COLO829 (cell line): ENCODE results near the gene NTN4.
"Not testable (repeated sequence)": the region's sequence is repeated elsewhere in the genome, so short reads cannot be mapped to it uniquely, and the experiment has no call there.

Source experiments
- DNase-seq: peaks from one replicate; pipeline ENCODE4 v3.0.0; 2012; ENCODE audit warnings: low spot score

The NTN4 gene

DNA sequence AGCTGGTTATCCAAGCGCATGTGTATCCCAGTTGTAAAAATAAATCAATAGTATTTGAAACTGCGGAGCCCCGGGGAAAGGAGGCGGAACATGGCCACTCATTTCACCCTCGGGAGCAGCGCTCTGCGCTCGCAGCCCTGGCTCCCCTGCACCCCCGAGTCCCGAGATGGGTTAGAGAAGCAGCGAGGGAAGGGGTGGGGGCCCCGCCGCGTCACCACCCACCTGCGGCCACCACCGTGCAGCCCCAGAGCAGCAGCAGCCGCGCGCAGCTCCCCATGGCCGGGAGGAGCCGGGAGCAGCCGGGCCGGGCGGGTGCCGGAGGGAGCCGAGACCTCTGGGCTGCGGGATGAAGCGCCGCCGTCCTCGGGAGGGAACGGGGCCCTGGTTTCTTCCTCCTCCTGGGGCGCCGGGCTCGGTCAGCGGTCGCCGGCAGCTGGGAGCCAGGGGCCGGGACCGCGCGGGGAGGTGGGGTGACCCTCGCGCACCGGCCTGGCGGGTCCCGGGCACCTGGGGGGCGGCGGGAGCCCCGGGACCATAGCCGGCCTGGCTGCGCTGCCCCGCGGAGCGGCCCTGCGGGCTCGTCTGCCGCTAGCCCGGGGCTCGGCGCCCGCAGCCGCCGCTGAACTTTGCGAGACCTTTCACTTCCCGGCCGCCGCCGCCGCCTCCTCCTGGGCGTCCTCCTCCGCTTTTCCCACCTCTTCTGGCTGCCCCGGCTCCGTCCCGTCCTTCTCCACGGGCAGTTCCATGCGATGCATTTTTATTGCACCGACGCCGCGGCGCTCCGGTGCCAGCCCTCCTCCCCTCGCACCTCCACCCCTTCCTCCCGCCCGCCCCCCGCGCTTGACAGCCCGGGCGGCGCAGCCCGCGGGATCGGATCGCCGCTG, at the start of gene NTN4:
Gene NTN4, minus strand, starts transcription at position 732 of the 884 bp plus-strand sequence. Its CDS starts 455 bp downstream, at position 277.
- DNase-seq, result no peak

DNA sequence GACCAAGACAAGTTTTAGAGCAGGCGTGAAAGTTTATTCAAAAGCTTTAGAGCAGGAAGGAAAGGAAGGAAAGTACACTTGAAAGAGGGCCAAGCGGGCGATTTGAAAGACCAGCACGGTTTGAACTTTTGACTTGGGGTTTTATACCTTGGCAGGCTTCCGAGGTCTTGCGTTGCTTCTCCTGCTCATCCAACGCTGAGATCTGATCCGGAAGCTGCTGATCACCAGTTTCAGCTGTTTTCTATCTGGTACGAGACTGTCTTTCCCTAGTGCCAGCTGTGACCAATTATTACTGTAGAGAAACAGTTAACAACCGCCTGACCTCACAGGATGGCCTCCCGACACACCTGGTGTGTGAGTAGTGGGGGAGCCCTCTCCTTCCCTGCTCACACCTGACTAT, 47.6 kb upstream of the NTN4 start:
- DNase-seq, result no peak

DNA sequence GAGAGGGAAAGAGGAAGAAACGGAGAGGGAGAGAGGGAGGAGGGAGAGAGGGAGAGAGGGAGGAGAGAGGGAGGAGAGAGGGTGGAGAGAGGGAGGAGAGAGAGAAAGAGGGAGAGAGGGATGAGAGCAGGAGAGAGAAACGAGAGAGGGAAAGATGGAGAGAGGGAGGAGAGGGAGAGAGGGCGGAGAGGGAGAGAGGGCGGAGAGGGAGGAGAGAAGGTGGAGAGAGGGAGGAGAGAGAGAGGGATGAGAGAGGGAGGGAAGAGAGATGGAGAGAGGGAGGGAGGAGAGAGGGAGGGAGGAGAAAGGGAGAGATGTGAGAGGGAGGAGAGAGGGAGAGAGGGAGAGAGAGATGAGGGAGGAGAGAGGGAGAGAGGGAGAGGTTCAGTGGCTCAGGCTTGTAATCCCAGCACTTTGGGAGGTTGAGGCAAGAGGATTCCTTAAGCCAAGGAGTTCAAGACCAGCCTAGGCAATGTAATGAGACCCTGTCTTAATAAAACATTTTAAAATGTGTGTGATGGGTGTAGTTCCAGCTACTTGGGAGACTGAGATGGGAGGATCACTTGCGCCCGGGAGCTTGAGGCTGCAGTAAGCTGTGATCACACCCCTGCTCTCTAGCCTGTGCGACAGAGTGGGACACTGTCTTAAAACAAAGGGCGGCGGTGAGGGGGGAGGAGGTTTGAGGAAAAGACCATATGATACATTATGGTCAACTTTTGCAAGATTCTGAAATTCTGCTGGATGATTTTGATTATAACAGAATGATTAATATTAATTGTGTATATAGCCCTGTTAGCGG, 46.9 kb upstream of the NTN4 start:
- DNase-seq, result no peak

DNA sequence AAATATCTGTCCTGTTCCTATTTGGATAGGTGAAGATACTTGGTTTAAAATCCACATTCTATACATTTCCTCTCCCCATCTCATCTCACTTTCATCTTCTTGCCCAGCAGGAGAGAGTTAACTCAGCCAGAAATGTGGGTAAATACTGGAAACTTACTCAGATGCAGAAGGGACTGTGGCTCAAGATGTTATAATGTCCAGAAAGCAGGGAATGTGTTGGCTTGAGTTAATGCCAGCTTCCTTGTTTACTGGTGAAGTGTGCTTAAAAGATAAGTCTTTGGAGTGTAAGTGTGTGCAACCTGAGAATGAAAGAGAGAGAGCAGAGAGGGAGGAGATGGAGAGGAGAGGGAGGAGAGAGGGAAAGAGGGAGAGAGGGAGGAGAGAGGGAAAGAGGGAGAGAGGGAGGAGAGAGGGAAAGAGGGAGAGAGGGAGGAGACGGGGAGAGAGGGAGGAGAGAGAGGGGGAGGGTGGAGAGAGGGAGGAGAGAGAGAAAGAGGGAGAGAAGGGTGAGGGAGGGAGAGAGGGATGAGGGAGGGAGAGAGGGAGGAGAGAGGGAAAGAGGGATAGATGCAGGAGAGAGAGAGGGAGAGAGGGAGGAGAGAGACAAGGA, 46.2 kb upstream of the NTN4 start:
- DNase-seq, result no peak

DNA sequence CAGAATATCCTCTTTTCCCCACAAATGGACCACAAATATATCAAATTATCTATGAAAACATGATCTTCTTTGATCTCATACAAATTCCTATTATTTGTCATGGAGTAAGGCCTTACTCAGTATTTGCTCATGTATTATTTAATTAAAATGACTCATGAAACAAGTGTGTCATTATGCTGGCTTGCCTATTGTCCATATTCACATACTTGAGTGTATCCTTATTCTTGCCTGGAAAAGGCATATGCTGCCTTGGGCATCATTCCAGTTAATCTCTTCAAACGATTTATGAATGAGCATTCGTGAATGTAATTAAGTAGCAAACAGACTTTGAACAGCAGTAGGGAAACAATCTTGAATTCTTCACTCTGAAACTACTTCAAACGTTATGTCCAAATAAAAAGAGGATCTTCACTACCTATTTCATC, 45.6 kb upstream of the NTN4 start:
- peak; percentile 61 for DNase-seq

DNA sequence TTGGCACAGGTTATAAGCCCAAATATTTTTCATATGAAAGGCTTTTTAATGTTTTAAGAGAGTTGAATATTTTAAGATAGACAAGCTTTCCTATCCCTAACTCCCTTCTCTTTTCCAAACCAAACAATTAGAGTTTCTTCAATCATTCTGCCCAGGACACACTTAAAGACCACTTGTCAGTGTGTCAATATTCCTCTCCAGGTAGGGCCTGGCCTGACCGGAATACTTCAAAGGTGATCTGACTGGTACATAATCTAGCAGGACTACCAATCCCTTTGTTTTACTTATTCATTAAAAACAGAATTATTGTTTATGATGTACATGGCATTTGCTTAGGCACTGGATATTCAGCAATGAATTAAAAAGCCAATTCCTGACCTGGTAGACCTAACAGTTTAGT, 44.0 kb upstream of the NTN4 start:
- DNase-seq, result no peak

DNA sequence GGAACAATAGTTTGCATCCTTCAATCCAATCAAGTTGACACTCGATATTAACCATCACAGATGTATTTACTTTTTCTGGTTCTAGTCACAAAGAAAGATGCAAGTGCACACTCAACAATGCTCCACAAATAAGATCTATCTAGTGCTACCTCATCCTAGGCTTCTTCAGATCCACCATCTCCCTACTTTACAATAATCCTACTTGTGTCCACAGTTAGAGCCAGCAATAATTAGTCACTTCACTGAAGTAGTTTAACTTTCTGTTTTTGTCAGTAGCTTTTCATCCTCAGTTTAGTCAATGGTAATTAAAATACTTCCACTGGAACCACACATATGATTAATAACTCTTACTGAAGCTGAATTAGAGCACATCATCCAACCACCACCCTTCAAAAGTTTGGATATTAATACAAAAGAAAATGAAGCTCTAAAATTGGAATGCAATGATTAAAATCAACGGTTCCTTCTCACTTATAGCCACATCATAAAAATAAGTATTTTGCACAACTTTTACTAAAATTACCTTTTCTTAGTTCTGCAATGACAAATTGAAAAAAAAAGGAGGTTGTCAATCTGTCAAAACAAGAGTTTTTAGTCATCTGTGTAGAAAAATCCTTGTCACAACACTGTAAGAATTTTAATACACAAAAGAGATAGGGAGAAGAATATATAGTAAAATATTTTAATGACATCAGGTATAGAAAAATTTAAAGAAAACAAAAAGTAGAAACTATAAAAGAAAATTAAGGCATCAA, 39.9 kb upstream of the NTN4 start:
- DNase-seq, result no peak

DNA sequence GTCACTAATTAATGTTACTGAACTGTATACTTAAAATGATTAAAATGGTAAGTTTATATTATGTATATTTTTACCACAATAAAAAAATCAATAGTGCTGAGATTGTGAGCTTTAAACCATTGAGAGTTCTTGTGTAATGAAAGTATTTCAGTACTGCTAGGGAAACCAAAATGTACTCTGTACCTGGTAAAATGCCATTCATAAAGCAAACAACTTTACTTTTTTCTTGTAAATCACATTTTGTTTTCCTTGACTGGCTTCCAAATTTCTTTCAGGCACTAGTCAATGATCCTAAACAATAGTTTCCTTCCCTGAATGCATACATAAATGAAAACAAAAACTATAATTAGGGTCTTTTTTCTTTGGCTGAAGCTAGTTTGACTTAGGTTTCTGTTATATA, 38.8 kb upstream of the NTN4 start:
- no peak for DNase-seq

DNA sequence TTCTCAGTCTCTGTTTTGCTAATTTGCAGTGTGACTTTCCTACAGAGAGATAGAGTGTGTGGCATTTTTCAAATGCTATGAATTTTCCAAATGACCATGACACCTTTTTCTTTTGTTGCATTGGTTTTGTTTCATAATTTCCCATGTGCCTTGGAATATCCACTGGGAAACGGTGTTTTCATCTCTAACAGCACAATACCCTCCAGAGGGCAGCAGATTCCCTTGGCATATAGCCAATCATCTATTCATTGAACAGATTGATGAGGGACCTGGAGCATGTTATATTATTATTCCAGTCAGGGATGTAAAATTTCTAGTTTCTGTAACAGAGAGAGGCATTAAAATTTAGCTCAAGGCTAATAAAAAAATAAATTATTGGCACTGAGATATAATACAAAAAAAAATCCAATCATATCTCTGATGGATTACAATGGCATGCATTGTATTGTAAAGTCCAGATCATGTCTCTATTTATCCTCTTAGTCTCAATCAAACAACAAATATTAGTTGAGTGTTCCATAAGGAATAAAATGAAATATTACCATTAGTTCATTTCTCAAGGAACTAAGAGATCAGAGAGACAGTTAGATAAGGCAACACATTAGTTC, 29.6 kb upstream of the NTN4 start:
- peak; percentile 64 for DNase-seq

DNA sequence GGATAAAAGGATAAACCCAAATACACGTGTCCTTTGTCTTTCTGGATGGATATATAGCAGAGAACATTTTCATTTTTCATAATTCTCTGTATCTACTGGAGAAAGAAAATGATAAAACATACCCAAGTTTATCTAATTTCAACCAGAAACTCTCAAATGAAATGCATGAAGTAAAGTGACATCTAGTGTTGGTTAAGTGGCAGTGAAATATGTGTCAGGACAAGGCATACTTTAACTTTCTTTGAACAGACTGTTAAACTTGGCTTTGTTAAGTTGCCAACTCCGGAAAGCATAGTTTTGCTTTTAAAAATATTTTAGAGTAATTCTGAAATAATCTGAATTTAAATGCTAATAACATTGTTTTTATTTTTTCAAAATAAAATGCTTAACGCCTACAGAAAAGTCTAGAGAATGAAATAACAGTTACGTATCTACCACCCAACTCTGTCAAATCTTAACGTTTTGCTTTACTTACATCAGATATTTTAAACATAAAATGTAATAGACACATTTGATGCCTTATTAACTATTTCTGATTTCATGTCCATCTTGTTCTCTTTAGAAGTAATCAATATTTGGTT, 25.2 kb upstream of the NTN4 start:
- DNase-seq, result peak; percentile 44

DNA sequence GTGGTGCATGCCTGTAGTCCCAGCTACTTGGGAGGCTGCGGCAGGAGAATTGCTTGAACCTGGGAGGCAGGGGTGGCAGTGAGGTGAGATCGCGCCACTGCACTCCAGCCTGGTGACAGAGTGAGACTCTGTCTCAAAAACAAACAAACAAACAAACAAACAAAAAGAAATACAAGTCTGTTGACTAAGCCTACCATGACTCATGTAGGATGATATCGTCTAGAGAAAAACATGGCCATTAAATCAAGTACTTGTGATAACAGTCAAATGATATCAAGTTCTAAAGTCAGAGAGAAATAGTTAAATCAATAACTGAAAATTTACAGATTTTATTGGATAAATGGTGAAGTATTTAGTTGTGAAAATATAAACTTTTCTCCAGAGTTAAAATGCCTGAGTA, 21.6 kb upstream of the NTN4 start:
- not testable (repeated sequence) for DNase-seq

DNA sequence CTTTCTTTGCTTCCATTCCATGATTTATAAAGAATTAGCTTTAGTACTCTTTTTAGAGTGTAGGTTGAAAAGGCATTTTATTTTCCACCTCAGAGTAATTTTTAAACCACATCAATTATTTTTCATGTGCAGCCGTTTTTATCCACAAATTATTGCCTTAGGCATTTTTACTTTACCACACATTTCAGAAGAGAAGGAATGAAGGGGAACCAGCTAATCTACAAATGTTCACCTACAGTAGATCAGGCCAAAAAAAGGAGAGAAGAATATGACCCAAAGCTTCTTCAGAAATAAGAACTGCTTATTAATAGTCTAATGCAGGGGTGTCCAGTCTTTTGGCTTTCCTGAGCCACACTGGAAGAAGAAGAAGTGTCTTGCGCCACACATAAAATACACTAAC, 19.8 kb upstream of the NTN4 start:
- DNase-seq, result no peak

DNA sequence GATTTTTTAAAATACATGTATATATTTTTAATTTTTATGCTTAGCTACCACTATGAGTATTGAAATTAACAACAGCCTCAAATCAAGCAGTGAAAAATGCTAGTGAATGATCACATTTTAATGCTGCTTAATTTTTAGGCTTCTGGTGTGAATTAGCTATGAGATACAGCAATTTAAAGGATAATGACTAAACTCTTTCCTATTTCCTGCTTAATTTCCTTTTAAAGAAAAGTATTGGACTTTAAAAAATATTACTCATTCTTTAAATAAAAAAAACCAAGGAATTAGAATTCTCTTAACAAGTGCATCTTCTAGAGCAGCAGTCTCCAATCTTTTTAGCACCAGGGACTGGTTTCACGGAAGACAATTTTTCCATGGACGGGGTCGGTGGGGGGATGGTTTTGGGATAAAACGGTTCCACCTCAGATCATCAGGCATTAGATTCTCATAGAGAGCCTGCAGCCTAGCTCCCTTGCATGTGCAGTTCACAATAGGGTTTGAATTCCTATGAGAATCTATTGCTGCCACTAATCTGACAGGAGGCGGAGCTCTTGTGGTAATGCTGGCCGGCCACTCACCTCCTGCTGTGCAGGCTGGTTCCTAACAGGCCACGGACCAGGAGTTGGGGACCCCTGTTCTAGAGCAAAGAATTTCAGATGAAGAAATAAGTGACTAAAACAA, 18.6 kb upstream of the NTN4 start:
- DNase-seq, result no peak

DNA sequence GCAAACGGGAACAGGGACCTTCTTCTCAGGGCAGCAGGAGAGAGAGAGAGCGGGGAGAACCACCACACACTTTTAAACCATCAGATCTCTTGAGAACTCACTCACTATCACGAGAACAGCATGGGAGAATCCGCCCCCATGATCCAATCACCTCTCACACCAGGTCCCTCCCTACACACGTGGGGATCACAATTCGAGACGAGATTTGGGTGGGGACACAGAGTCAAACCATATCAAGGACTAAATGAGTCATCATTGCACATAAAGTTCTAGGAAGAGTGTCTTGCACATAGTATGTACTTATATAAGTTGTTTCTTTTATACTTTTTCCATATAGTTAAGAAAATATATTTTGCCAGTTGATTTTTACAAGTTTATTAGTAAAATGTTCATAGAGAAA, 17.6 kb upstream of the NTN4 start:
- no peak for DNase-seq

DNA sequence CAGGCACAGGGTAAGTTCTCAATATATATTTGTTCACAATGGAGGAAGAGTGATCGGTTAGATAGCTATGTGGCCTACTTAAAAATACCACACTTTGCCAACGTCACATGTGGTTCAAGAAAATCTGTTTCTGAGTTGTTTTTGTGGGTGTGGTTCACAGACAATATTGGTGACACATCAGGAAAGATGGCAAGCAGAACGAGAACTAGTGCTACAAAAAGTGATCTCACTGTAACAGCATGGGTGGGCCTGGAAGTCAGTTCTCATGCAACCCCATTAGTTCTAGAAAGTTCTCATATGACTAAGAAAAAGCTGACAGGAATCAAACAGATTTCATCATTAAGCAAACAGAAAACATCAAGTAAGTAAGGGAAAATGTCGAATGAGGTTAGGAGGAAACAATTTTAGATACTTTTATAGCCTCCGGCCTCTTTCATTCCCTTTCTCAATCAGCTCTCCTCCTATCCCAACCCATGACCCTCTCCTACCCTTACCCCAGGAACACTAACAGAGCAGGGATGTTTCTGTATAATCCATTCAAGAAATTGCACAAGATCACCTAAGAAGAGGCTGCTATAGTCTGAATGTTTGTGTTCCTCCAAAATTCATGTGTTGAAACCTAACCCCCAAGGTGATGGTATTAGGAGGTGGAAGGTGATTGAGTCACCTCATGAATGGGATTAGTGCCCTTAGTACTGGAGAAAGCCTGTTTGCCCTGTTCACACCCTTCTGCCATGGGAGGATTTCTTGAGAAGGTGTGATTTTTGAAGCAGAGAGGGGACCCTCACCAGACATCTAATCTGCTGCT, 15.5 kb upstream of the NTN4 start:
- DNase-seq, result no peak

DNA sequence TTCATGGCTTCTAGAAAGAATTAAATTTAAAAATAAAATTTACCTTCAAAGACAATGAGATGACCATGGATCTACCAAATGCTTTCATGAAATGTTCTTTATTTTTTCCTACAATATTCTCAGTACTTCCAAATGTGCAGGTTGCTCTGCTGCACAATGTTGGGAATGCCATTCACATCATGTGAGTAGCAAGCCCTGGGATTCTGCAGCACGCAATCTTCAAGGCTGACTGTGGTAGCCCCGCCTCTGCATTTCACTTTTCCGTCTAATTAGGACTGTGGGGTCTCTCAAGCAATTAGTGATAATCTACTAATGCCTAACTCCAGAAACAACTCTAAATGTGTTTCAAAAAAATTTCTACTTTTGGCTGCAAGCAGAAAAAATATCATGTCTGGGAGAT, 13.7 kb upstream of the NTN4 start:
- DNase-seq, result no peak

DNA sequence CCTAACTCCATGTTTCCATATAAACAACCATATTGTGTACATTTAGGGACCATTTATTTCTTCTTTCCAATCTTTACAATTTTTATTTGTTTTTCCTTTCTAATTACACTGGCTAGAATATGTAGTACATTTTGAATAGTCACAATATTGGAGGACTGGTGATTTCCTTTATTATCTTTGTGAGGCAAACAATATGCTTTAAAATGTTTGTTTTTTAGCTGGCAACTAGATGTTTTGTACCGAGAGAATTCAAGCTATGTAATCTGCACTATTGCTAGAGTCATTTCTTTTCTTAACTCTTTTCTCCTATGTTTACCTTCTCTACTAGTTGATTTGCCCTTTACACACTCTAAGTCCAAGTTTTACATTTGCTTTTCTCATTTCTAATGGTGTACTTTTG, 13.3 kb upstream of the NTN4 start:
- no peak for DNase-seq

DNA sequence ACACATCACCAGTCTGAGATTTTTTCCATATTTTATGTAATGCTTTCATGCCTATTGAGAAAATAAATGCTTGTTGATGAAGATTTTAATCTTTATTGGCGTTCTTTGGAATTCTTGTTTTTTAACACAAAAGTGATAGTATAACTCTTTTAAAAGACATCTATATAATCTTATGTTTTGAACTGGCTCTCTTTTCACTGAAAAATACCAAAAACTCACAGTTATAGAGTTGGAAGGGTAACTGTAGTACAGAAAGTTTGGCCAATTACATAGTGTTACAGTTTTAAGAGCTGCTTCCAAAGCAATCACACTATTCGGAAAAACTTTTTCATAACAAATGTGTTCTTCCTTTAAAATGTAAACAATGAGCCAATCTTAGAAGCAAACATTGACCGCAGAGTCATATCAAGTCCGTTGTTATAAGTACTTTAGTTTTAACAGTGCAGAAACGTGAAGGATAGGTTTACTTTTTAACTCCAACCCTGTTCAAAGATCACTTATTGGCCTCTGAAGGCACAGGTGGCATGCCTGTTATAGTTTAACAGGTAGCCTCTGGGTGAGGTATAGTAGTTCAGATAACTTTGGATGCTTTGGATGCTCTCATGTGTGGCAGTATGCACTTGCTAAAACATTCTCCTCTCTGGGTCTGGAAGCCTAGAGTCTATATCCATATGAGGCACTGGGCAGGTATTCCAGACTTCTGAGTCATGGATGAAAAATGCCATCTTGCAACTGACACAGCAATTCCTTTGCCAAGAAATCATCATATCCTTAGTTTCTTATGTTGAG, 12.1 kb upstream of the NTN4 start:
- peak; percentile 19 for DNase-seq

DNA sequence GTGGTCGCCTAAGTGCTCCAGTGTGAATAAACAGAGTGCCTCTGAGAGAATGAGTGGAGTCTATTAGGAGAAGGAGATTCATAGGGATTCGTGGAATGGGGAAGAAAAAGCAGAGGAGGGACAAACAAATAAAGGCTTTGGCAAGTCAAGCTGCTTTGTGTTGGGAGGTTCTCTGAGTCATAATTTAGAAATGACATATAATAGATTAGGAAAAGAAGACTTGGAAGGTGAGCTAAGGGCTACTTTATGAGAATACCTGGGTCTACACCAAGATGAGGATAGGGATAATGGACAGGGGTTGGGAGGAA, 6.4 kb upstream of the NTN4 start:
- no peak for DNase-seq
